SHP77 (cell line): ENCODE data around the gene MTFP1.
A peak's percentile ranks its signal among the peaks of the same experiment; 100 is the strongest.
"Not testable (repeated sequence)": the region's sequence is repeated elsewhere in the genome, so short reads cannot be mapped to it uniquely, and the experiment has no call there.

Source experiments
- DNase-seq, 2 experiments: peaks; one replicate each; lab custom pipeline; 2025; lab: John Stamatoyannopoulos, UW

The MTFP1 gene

DNA sequence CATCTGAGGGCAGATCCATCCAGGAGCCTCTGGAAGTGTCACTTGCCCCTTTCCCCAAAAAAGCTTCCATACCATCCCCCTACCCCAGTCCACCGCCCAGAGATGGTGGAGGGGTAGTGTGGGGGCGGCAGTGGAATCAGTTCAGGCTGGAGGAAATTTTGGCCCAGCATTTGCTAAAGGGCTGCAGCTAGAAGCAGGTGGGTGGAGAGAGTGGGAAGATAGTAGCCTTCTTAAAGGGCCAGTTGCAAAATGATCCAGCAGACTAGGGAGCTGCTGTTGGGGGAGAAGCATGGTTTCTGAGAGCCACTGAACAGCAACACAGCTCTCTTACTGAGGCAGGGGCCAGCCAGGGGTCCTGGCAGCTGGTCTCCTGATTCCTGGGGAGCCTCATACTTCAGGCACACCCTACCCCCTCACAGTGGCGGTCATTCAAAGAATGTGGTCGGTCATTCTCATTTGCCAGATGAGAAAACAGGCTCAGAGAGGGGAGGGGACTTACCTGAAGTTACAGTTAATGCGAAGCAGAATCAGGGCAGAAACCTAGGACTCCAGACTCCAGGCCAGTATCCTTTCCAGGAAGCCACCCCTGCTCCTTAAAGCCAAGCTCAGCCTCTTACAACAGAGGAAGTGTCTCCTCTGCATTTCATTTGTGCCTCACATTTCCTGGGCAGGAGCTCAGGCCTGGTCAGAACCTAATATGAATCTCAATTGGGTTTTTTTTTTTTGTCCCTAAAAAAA, 23.4 kb upstream of the MTFP1 start:
- no peak for DNase-seq

DNA sequence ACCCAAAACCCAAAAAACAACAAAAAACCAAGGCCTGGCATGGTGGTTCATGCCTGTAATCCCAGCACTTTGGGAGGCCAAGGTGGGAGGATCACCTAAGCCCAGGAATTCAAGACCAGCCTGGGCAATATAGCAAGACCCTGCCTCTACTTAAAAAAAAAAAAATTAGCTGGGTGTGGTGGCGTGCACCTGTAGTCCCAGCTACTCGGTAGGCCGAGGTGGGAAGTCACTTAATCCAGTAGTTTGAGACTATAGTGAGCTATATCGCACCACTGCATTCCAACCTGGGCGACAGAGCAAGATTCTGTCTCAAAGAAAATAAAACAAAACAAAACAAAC, 22.8 kb upstream of the MTFP1 start:
- not testable (repeated sequence) for DNase-seq

- DNase-seq, result no peak
Measured at GRCh38 chr22:30404307-30404706, 21.3 kb upstream of the MTFP1 start.

GRCh38 chr22:30405731-30406130, 19.8 kb upstream of the MTFP1 start:
- DNase-seq, result no peak

DNA sequence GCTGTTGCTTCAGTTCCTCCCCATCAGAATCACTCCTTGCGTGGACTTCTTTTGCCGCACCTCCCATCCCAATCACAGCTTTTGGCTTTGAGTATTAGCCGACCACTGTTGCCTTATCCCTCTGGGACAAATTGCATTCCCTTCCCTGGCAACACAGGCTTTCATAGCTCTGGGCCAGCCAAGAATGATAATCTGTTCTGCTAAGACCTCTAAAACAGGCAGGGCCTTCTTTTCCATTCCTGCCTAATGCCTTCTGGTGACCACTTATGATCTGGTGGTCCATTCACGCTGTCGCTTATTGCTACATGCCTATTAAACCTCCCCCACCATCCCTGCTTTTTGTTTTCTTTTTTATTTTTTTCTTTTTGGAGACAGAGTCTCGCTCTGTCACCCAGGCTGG, 19.2 kb upstream of the MTFP1 start:
- no peak for DNase-seq

- no peak for DNase-seq
Measured at GRCh38 chr22:30408388-30409102, 17.0 kb upstream of the MTFP1 start.

DNA sequence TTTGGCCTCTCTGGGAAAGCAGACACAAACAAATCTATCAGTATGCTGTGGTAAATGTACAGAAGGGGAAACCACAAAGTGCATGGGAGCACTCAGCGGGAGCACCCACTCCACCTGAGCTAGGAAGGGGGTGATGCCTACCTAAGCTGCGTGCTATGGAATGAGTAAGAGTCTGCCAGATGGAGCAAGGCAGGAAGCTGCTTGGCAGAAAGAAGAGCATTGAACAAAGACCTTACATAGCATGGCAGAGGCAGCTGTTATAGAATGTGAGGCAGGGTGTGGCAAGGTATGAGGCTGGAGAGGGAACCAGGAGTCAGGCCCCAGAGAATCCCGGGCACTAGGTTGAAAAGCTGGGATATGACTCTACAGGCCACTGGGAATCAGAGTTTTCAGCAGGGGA, 13.8 kb upstream of the MTFP1 start:
- DNase-seq, result no peak

GRCh38 chr22:30413001-30413400, 12.6 kb upstream of the MTFP1 start:
- DNase-seq, result no peak

DNA sequence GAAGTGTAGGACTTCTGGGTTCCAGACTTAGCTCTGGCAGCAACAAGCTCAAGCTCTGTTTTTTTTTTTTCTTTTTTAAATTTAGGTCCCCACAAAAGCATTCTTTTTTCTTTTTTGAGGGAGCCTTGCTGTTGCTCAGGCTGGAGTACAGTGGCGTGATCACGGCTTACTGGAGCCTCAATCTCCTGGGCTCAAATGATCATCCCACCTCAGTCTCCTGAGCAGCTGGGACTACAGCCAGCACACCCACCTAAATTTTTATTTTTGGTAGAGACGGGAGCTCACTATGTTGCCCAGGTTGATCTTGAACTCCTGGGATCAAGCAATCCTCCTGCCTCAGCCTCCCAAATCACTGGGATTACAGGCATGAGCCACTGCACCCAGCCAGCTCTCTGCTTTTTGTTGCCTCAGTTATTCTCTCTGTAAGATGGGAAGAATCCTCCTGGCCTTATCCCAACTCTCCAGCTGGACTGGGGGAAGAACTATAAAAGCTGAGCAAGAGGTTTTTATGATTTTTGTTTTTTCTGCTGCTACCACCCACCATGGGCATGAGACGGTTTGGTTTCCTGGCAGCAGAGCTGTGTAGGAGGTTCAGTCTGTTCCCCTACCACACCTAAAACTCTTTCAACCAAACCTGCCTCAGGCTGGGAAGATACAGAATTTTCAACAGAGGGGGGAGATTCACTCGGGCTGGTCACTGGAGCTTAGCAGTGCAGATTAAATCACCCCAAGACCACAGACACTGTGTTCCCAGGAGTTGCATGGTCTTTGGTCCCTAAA, 11.6 kb upstream of the MTFP1 start:
- DNase-seq, result no peak

- DNase-seq, result no peak
Measured at GRCh38 chr22:30414525-30415047, 11.0 kb upstream of the MTFP1 start.

DNA sequence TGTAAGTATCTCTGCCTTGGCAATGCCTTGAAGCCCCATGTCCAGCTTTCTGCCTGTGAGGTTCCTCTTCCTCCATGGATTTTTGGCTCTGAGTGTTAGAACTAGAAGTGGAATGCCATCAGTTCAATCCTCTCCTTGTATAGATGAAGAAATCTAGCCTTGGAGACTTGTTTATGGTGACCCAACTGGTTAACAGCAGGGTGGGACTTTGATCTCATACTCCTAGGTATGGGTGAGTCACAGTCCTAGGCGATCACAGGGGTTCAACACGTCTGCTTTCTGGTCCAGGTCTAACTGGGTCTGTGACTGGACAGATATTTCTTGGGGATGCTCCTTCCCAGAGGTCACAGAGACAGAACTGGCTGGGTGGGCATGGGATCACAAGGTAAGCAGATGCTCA, 9.2 kb upstream of the MTFP1 start:
- DNase-seq, result no peak

- DNase-seq, result no peak
Measured at GRCh38 chr22:30416837-30417236, 8.7 kb upstream of the MTFP1 start.

DNA sequence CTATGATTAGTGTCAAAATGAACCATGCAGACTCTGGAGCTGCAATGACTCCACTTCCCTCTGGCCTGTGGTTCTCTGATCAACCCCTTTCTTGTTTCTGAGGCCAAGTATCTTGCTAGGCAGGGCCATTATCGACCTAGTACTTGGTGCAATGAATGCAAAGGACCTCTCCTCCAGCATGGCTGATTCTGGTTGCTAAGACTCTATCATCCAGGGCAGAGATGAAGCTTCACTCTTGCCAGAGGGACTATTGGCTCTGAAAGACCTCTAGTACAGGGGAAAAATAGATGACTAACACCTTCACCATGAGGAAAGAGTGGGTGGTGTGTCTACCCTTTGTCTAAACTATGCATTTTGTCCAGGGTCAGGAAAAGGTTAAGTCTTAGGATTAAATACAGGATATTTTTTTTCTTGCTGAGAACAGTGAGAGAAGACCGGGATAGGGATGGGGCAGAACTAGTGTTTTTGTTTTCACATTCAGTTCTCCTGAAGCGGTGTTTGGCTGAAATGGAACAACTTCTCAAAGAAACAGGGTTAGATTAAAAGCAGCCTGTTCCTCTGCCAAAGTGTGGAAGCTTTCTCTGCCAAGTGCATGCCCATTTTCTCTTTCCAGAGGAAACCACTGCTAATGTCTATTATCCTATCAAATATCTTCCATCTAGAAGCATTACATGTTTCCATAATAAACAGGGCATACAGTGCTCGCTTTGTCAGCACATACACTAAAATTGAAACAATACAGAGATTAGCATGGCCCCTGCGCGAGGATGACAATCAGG, 5.0 kb upstream of the MTFP1 start:
- DNase-seq, result no peak

DNA sequence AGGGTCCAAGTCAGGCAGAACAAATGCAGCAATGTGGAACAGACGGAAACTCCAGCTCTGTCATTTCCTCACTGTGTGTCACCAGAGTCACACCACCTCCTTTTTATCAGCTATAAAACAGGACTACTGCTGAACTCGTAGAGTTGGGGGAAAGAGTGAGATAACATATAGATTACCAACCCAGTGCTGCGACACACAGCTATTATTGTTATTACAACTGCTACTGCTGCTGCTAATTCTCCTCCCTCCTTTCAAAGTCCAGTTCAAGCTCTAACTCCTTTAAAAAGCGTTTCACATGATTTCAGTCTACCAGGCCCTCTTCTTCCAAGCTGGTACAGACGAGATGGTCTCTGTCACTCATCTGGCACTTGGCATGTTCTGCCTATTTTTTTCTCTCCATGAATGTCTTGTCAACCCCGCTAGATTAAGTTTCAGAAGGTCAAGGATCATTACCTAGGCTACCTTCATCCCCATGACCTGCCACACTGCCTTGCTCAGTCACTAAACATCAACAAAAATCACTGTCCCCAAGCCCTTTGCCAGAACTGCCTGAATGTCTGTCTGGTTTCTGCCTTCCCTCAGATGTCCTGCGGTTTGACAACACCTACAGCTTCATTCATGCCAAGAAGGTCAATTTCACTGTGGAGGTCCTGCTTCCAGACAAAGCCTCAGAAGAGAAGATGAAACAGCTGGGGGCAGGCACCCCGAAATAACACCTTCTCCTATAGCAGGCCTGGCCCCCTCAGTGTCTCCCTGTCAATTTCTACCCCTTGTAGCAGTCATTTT, 3.7 kb upstream of the MTFP1 start:
- DNase-seq, result no peak

DNA sequence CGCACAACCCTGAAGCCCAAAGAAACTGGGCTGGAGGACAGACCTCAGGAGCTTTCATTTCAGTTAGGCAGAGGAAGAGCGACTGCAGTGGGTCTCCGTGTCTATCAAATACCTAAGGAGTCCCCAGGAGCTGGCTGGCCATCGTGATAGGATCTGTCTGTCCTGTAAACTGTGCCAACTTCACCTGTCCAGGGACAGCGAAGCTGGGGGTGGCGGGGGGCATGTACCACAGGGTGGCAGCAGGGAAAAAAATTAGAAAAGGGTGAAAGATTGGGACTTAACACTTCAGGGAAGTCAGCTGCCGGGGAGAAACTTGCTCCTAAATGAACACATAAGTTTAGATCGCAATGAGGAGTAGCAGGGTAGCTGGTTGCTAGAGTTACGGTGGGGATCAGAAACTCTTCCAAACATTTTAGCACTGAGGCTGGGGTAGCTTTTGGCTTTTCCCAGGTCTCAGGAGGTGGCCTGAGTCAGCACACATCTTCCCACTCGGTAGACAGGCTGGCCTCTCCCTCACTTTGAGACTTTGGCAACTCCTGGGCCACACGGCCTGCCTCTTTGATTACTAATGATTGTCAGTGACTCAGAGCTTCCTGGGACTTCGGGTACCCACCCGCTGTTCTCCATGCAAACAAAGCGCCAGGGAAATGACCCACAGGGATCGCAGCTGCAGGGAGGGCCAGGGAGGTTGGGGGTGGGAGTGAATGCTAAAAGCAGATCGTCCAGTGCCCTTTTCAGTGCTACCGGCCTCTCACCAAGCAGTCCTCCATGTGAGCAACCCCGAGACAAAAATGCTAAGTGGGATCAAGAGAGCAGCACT, 2.9 kb upstream of the MTFP1 start:
- DNase-seq, result peak; percentile 5 to 26

DNA sequence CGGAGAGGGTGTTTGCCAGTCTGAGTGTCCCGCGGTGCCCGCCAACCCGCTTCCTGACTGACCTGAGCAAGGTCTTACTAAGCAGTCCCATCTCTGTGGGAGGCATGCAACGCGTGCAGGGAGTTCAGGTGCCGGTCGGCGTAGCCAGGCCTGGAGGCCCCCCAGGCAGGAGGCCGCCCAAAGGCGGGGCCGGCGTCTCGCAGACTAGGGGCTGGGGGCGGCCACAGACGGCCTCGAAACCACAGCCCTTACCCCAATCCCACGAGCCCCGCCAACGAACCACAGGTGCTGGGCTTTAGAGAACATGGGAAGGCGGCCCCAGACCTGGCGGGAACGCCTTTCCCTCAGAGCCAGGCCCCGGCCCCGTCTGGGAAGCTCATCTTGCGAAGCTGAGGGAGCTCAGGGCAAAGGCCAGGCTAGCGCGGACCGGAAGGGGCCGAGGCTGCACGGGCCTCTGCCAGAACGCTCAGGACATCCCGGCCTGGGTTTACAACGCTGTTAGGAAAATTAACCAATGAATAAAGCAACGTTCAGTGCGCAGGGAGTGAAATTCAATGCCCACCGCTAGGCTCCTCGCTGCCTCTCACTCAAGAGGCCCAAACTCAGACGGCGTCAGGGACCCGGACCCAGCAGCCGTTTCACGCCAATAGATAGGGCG, 2.1 kb upstream of the MTFP1 start:
- peak in 1 of 2 experiments; percentile 25 for DNase-seq

DNA sequence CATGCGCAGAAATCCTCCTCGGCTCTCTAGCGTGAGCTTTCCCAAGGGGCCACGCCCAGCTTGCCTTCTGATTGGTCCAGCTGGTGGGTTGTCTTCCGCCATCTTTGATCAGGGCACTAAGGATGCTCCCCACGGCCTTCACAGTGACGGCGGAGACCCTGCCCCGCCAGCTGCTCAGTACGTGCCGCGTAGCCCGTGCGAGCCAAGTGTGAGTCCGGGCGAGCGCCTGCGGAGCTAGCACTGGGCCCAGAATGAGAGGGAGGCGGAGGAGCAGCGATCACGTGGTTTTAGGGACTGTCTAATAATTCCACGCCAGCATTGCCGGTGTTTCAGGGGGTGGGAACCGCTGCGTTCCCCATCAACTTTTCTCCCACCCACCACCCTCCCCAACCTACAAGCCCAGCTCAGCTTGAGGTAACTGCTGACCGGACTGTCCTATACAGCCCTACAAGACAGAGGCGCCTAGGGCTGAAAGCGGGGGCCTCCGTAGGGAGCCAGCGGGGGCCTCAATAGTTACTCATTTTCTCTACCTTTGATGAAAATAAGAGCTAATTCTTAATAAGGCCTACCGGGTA, 1.5 kb upstream of the MTFP1 start:
- DNase-seq, result peak; percentile 99

DNA sequence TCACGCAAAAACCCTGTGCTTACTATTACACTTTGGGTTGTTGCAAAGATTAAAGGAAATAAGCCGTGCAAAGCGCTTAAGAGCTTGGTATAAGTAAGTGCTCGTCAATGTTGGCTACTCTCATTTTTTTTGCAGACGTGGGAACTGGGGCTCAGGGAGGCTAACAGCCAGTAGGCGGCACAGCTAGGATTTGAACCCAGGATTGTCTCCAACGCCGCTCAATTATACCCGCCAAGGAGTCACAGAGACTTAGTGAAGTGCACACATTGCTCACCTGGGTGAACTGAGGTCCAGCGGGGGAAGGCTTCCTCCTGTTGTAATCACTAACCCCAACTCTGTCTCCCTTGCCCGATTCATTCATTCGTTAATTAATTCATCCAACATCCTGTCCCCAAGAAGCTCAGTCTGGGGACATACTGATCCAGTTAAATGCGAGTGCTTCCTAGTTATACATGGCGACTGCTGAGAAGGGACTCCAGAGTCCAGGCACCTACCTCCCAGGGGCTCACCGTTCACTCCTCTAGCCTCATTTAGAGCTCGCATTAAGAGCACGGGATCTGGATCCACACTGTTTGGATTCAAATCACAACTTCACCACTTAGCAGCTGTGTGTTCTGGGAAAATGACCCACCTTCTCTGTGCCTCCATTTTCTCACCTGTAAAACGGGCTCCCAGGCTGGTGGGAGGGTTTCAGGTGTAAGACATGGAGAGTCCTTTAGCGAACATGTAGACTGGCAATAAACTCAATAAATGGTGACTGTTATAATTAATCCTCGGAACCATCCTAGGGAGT, 838 bp upstream of the MTFP1 start:
- peak; percentile 32 to 33 for DNase-seq

DNA sequence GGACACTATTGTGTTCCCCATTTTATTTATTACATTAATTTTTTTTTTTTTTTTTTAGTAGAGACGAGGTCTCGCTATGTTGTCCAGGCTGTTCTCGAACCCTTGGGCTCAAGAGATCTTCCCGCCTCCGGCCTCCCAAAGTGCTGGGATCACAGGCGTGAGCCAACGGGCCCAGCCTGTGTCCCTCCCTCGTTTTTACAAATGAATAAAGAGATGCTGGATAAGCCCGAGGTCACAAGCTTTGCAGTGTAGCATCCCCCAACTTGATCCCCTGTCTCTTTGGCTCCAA, 297 bp upstream of the MTFP1 start:
- DNase-seq, result no peak
